ENCODE data around the gene DDX27.
A peak's percentile ranks its signal among the peaks of the same experiment; 100 is the strongest.

DDX27 gene

GRCh38 chr20:49203746-49204145, 15.5 kb upstream of the DDX27 start:
- no peak for DNase-seq

GRCh38 chr20:49207076-49207475, 12.1 kb upstream of the DDX27 start:
- no peak for DNase-seq

DNA sequence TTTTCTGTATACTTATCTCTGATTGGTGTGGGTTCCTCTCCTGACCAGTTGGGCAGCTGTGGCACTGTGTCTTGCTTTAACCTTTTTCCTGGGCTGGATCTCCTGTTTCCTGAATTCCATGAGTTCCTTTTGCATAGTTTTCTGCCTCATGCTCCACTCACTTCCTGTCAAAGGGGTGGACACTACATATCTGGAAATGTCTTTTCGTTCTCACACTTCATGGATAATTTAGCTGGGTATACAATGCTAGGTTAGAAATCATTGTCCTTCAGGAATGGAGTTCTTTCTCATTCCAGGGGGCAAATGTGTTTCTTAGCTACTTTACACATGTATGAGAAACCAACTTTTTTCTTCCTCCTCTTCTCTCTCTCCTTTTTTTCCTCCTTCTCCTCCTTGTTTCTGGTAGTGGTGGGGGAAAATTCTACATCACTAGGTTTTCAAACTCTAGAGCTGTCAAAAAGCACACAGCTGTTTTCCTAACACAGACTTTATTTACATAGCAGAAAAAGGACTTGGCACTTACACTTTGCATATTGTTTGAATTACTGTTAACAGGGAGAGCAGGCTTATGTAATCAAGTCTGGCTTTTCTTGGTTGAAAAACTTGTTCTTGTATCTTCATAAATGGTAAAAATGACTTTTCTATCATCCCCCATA, 9.0 kb upstream of the DDX27 start:
- DNase-seq = no peak

- DNase-seq = no peak
Measured at GRCh38 chr20:49210757-49211110, 8.5 kb upstream of the DDX27 start.

GRCh38 chr20:49214571-49214970, 4.6 kb upstream of the DDX27 start:
- DNase-seq = no peak

- DNase-seq = no peak
Measured at GRCh38 chr20:49215232-49215631, 4.0 kb upstream of the DDX27 start.

- DNase-seq = peak; percentile 94
Measured at GRCh38 chr20:49216991-49217578, 2.1 kb upstream of the DDX27 start.

DNA sequence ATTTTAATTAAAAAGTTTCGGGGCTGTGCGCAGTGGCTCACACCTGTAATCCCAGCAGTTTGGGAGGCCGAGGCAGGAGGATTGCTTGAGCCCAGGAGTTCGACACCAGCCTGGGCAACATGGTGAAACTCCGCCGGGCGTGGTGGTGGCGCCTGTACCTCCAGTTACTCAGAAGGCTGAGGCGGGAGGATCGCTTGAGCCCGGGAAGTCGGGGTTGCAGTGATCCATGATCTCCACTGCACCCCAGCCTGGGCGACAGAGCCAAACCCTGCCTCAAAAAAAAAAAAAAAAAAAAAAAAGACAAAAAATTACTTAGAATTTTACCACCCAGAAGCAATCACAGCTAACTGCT, 501 bp upstream of the DDX27 start:
- DNase-seq = peak; percentile 49

GRCh38 chr20:49219924-49220831, 962 bp downstream of the DDX27 start:
- no peak for DNase-seq

- DNase-seq = no peak
Measured at GRCh38 chr20:49225896-49226295, 6.7 kb downstream of the DDX27 start.

GRCh38 chr20:49228676-49229075, 9.5 kb downstream of the DDX27 start:
- no peak for DNase-seq

DNA sequence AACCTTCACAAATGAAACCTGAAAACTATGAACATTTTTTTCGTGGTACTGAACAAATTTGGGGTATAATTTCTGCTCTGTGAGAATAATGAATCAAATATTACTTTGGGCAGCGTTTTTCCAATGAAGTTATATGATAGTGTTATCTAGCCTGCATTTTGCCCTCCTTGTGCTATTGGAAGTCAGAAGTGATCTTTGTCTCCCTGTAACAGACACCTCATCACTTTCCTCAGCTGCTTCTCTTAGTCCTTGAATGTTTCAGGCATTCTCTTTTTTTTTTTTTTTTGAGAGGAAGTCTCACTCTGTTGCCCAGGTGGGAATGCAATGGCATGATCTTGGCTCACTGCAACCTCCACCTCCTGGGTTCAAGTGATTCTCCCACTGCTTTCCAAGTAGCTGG, 10.2 kb downstream of the DDX27 start:
- DNase-seq = no peak

- peak; percentile 25 for DNase-seq
Measured at GRCh38 chr20:49230021-49230420, 10.8 kb downstream of the DDX27 start.

GRCh38 chr20:49230561-49231133, 11.4 kb downstream of the DDX27 start:
- DNase-seq = no peak

DNA sequence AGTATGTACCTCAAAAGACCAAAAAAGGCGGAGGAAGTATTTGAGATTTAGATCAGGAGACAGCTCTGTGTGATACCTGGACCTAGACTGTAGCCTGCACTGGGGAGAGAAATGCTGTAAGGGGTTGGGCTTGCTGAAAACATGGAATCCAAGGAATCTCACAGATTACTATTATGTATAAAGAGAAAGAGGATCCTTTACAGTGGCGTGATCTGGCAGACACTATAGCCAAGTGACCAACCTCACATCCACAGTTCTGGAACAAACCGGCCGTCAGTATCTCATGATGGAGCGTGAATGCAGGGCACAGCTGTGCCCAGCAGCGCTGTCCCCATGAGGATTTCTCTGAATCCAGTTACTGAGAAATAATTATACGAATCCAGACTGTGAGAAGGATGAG, 12.3 kb downstream of the DDX27 start:
- DNase-seq = no peak

- DNase-seq = no peak
Measured at GRCh38 chr20:49233226-49233625, 14.0 kb downstream of the DDX27 start.

DNA sequence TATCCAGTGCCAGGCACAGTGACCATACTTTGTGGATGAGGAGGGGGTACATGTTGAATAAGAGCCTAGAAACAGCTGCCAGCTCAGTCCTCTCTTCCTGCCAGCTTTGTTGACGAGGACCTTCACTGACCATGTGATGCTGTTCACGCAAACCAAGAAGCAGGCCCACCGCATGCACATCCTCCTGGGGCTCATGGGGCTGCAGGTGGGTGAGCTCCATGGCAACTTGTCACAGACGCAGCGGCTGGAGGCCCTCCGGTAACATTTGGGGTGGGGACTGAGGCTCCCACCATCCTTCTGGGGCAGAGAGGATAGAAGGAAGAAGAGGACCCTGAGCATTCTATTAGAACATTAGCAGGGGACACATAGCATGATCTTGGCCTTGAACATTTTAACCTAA, 15.6 kb downstream of the DDX27 start:
- no peak for DNase-seq

GRCh38 chr20:49236301-49236700, 17.1 kb downstream of the DDX27 start:
- no peak for DNase-seq

- DNase-seq = peak; percentile 80
Measured at GRCh38 chr20:49237531-49237930, 18.3 kb downstream of the DDX27 start.

GRCh38 chr20:49245921-49246740, 26.9 kb downstream of the DDX27 start:
- DNase-seq = peak; percentile 48

- no peak for DNase-seq
Measured at GRCh38 chr20:49247169-49247723, 28.0 kb downstream of the DDX27 start.

GRCh38 chr20:49247792-49248191, 28.6 kb downstream of the DDX27 start:
- DNase-seq = no peak

GRCh38 chr20:49248301-49248700, 29.1 kb downstream of the DDX27 start:
- DNase-seq = no peak
